ENCODE results near the gene ARAP3.

DNA sequence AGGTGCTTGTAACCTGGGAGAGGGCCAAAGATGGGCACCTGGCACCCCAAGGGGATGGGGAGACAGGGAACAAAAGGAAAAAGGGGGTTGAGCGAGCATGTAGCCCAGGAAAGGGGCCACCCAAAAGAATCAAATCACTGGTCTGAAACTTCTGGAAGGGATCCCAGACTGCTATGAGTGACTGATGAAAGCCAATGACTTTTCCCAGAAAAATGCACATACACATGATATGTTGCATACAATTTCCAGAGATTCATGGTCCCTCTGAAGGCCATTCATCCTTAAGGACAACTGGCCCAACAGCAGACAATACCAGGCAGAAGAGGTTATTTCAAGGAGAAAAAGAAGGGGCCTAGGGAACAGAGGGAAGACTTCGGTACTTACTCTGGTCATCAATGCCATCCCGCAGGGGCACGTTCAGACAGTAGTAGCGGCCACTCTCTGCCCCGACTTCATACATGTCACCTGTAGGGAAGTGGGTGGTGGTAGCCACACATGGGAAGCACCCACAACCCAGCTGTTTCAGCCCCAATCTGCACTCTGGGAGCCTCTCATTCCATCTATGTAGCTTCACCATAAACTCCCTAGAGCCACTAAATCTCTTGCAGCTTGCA, 53.7 kb downstream of the ARAP3 start:
- TF ChIP-seq, protein P1, sequence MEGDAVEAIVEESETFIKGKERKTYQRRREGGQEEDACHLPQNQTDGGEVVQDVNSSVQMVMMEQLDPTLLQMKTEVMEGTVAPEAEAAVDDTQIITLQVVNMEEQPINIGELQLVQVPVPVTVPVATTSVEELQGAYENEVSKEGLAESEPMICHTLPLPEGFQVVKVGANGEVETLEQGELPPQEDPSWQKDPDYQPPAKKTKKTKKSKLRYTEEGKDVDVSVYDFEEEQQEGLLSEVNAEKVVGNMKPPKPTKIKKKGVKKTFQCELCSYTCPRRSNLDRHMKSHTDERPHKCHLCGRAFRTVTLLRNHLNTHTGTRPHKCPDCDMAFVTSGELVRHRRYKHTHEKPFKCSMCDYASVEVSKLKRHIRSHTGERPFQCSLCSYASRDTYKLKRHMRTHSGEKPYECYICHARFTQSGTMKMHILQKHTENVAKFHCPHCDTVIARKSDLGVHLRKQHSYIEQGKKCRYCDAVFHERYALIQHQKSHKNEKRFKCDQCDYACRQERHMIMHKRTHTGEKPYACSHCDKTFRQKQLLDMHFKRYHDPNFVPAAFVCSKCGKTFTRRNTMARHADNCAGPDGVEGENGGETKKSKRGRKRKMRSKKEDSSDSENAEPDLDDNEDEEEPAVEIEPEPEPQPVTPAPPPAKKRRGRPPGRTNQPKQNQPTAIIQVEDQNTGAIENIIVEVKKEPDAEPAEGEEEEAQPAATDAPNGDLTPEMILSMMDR (IDR thresholded peaks at IDR 0.05; ENCODE audit: low read depth, low read length) = no peak
- no peak for TF ChIP-seq EZH2phosphoT487 (IDR thresholded peaks at IDR 0.05; ENCODE audit: low read depth)
